IMR-90 (cell line): ENCODE data around the gene LCTL. TPM values are rescaled to one million over a fixed set of nuclear protein-coding genes. Genes with fewer than 3 reads are reported as not detected.

Source experiments
- ATAC-seq: fragments of 200-7000 bp; cut with Tn5 transposase; 2 replicates; pipeline ENCODE4 v1.9.1; 2020; ENCODE audit warnings: low read depth, mild to moderate bottlenecking, moderate library complexity
- BruUV-seq: library from RNA; stranded (reverse); fragments of 400-500 nt; replicated peaks from 2 replicates; lab custom pipeline; 2021; lab: Mats Ljungman, UMichigan
- CTCF ChIA-PET: fragments of 300-600 bp; formaldehyde crosslinking; extraction: SDS; loops from one replicate; lab custom pipeline; 2021; ENCODE audit warnings: antibody characterized with exemption; lab: Yijun Ruan, JAX
- POLR2A ChIA-PET: fragments of 300-600 bp; sonication (Branson Sonifier 250); formaldehyde crosslinking; loops from one replicate; lab custom pipeline; 2022; ENCODE audit warnings: antibody characterized with exemption; ENCODE audit not compliant: unreplicated experiment; lab: Charles Lee
- DNase-seq: peaks from one replicate; pipeline ENCODE4 v3.0.0; 2013
- H2AFZ ChIP-seq: replicated peaks from 2 replicates; pipeline ENCODE3; 2013; ENCODE audit warnings: low read length, mild to moderate bottlenecking; ENCODE audit not compliant: poor library complexity
- H2AK5ac ChIP-seq: 2 replicates; pipeline ENCODE4 v1.6.1; 2013; ENCODE audit warnings: low read depth, low read length, inconsistent platforms
- H2AK9ac ChIP-seq: replicated peaks from 2 replicates; pipeline ENCODE3; 2013; ENCODE audit warnings: mild to moderate bottlenecking, low read depth, low read length, moderate library complexity; ENCODE audit not compliant: poor library complexity
- H2BK120ac ChIP-seq: 2 replicates; pipeline ENCODE4 v1.6.1; 2013; ENCODE audit warnings: low read depth, low read length, inconsistent platforms
- H2BK15ac ChIP-seq: 3 replicates; pipeline ENCODE4 v1.6.1; 2013; ENCODE audit warnings: low read depth, low read length, inconsistent platforms
- H2BK20ac ChIP-seq: 2 replicates; pipeline ENCODE4 v1.6.1; 2013; ENCODE audit warnings: low read depth, mild to moderate bottlenecking, inconsistent platforms, low read length, moderate library complexity
- H2BK5ac ChIP-seq: 2 replicates; pipeline ENCODE4 v1.6.1; 2013; ENCODE audit warnings: mild to moderate bottlenecking, low read depth, low read length, inconsistent platforms; ENCODE audit not compliant: poor library complexity, severe bottlenecking
- H3K14ac ChIP-seq: replicated peaks from 2 replicates; pipeline ENCODE4 v1.6.1; 2013; ENCODE audit warnings: low read depth, low read length, inconsistent platforms
- H3K18ac ChIP-seq: 2 replicates; pipeline ENCODE4 v1.6.1; 2013; ENCODE audit warnings: low read depth, low read length, control low read depth
- H3K23ac ChIP-seq: 2 replicates; pipeline ENCODE4 v1.6.1; 2013; ENCODE audit warnings: low read depth, low read length, inconsistent platforms
- H3K27ac ChIP-seq: 2 replicates; pipeline ENCODE4 v1.5.1; 2013; ENCODE audit warnings: mild to moderate bottlenecking, control low read depth, low read length; ENCODE audit not compliant: insufficient read depth
- H3K27me3 ChIP-seq: 2 replicates; pipeline ENCODE4 v1.6.1; 2013; ENCODE audit warnings: low read length; ENCODE audit not compliant: control insufficient read depth, insufficient read depth
- H3K36me3 ChIP-seq: 2 replicates; pipeline ENCODE4 v1.6.1; 2013; ENCODE audit warnings: low read length, mixed read lengths; ENCODE audit not compliant: control insufficient read depth, insufficient read depth
- H3K4ac ChIP-seq: 2 replicates; pipeline ENCODE4 v1.6.1; 2013; ENCODE audit warnings: low read depth, low read length, inconsistent platforms
- H3K4me1 ChIP-seq: 2 replicates; pipeline ENCODE4 v1.6.1; 2013; ENCODE audit warnings: low read length, mixed read lengths; ENCODE audit not compliant: control insufficient read depth, insufficient read depth
- H3K4me2 ChIP-seq: 2 replicates; pipeline ENCODE4 v1.6.1; 2013; ENCODE audit warnings: low read depth, mild to moderate bottlenecking, control low read depth, low read length, moderate library complexity
- H3K4me3 ChIP-seq: 2 replicates; pipeline ENCODE4 v1.5.1; 2013; ENCODE audit warnings: low read depth, mild to moderate bottlenecking, control low read depth, low read length, moderate library complexity; ENCODE audit not compliant: insufficient read depth
- H3K56ac ChIP-seq: 2 replicates; pipeline ENCODE4 v1.6.1; 2013; ENCODE audit warnings: low read length, inconsistent platforms; ENCODE audit not compliant: insufficient read depth; ENCODE audit errors: extremely low read depth
- H3K79me1 ChIP-seq, 2 experiments: 2 replicates each; pipeline ENCODE4 v1.6.1; 2013; ENCODE audit warnings: low read length in 2 of 2, inconsistent platforms in 1 of 2, low read depth in 1 of 2
- H3K9ac ChIP-seq: 2 replicates; pipeline ENCODE4 v1.6.1; 2013; ENCODE audit warnings: low read depth, low read length, control low read depth
- H3K9me1 ChIP-seq: 2 replicates; pipeline ENCODE4 v1.6.1; 2013; ENCODE audit warnings: low read length, inconsistent platforms; ENCODE audit not compliant: insufficient read depth
- H3K9me3 ChIP-seq: 2 replicates; pipeline ENCODE4 v1.6.1; 2013; ENCODE audit warnings: low read length; ENCODE audit not compliant: control insufficient read depth, insufficient read depth
- H4K20me1 ChIP-seq: 2 replicates; pipeline ENCODE4 v1.6.1; 2013; ENCODE audit warnings: low read length, inconsistent platforms; ENCODE audit not compliant: insufficient read depth
- H4K5ac ChIP-seq: 2 replicates; pipeline ENCODE4 v1.6.1; 2013; ENCODE audit warnings: mild to moderate bottlenecking, low read depth, low read length, control low read depth
- H4K8ac ChIP-seq, 2 experiments: 2 replicates each; pipeline ENCODE4 v1.6.1; 2013; ENCODE audit warnings: low read depth in 2 of 2, low read length in 2 of 2, control low read depth in 1 of 2, inconsistent platforms in 1 of 2
- H4K91ac ChIP-seq: 2 replicates; pipeline ENCODE4 v1.6.1; 2013; ENCODE audit warnings: low read depth, low read length, inconsistent platforms; ENCODE audit not compliant: insufficient read depth
- BHLHE40 ChIP-seq: fragments of 150-350 bp; IDR thresholded peaks from 2 replicates; pipeline ENCODE4 v1.6.1; 2016; ENCODE audit warnings: mild to moderate bottlenecking, low read depth, low read length
- CEBPB ChIP-seq: IDR thresholded peaks from 2 replicates; pipeline ENCODE4 v1.6.1; 2012; ENCODE audit warnings: low read depth, low read length, improper control_type of control experiment
- CHD1 ChIP-seq: IDR thresholded peaks from 2 replicates; pipeline ENCODE4 v1.6.1; 2012; ENCODE audit warnings: low read depth, low read length, improper control_type of control experiment
- FOS ChIP-seq: fragments of 150-350 bp; IDR thresholded peaks from 2 replicates; pipeline ENCODE4 v1.6.1; 2016; ENCODE audit warnings: low read depth, low read length
- MAZ ChIP-seq: IDR thresholded peaks from 2 replicates; pipeline ENCODE4 v1.6.1; 2012; ENCODE audit warnings: low read depth, mild to moderate bottlenecking, low read length, improper control_type of control experiment, moderate library complexity, borderline replicate concordance
- MXI1 ChIP-seq: IDR thresholded peaks from 2 replicates; pipeline ENCODE4 v1.6.1; 2012; ENCODE audit warnings: low read depth, mild to moderate bottlenecking, low read length, moderate library complexity, borderline replicate concordance
- NFE2L2 ChIP-seq: fragments of 150-350 bp; IDR thresholded peaks from 2 replicates; pipeline ENCODE4 v1.6.1; 2016; ENCODE audit warnings: low read depth, mild to moderate bottlenecking, low read length
- POLR2A ChIP-seq: IDR thresholded peaks from 2 replicates; pipeline ENCODE4 v1.6.1; 2012; ENCODE audit warnings: mild to moderate bottlenecking, low read depth, low read length
- RAD21 ChIP-seq: IDR thresholded peaks from 2 replicates; pipeline ENCODE4 v1.6.1; 2012; ENCODE audit warnings: low read length, improper control_type of control experiment
- RCOR1 ChIP-seq: IDR thresholded peaks from 2 replicates; pipeline ENCODE4 v1.6.1; 2012; ENCODE audit warnings: mild to moderate bottlenecking, low read length, improper control_type of control experiment; ENCODE audit not compliant: insufficient replicate concordance
- RFX5 ChIP-seq: IDR thresholded peaks from 2 replicates; pipeline ENCODE4 v1.8.0; 2012; ENCODE audit warnings: low read depth, mild to moderate bottlenecking, low read length, moderate library complexity
- SMC3 ChIP-seq: fragments of 150-350 bp; IDR thresholded peaks from 2 replicates; pipeline ENCODE4 v1.6.1; 2016; ENCODE audit warnings: low read depth, mild to moderate bottlenecking, antibody characterized with exemption, low read length, moderate library complexity
- WGBS, 2 experiments: methylation state at CpG; one replicate each; pipeline versions ENCODE4 v1.1.5 to v1.1.7; 2013; ENCODE audit warnings: missing lambda C conversion rate in 2 of 2; ENCODE audit not compliant: insufficient read length in 1 of 2; ENCODE audit errors: extremely low coverage in 2 of 2; 5-methylcytosine and 5-hydroxymethylcytosine counted together
- dilution Hi-C: fragments of 300-500 bp; cut with HindIII; formaldehyde crosslinking; loops from one replicate; pipeline ENCODE4 v1.14.3; 2018; ENCODE audit warnings: low sequenced_read_pairs; ENCODE audit not compliant: unreplicated experiment
- in situ Hi-C: fragments of 300-500 bp; cut with MboI; formaldehyde crosslinking; loops from 3 replicates; pipeline ENCODE4 v1.14.3; 2019; ENCODE audit warnings: low sequenced_read_pairs, inconsistent platforms, mixed read lengths
- intact Hi-C: fragments of 100-400 bp; cut with micrococcal nuclease; formaldehyde crosslinking; loops from 2 replicates; pipeline ENCODE4 v1.10.0; 2022
- polyA plus RNA-seq, 3 experiments: library from polyadenylated mRNA; depleted of rRNA; stranded (reverse); fragments of >200 nt; gene quantifications; 2 replicates each; pipeline ENCODE4 v1.2.3, GENCODE V29; 2012; ENCODE audit warnings: low replicate concordance in 1 of 3
- total RNA-seq: library from RNA; depleted of rRNA; stranded (reverse); fragments of >200 nt; gene quantifications from 2 replicates; pipeline ENCODE4 v1.2.3, GENCODE V29; 2012
- TF ChIP-seq, protein P1 (sequence below): conservative IDR thresholded peaks from 2 replicates; pipeline ENCODE4 v1.5.1; 2012; ENCODE audit warnings: mild to moderate bottlenecking, low read depth, low read length, improper control_type of control experiment
- TF ChIP-seq, protein P2 (sequence below): fragments of 150-350 bp; IDR thresholded peaks from 2 replicates; pipeline ENCODE4 v1.6.1; 2017; ENCODE audit warnings: mild to moderate bottlenecking, antibody characterized with exemption, low read length, low read depth
- TF ChIP-seq, protein P3 (sequence below): fragments of 150-350 bp; IDR thresholded peaks from 2 replicates; pipeline ENCODE4 v1.6.1; 2016; ENCODE audit warnings: low read depth, mild to moderate bottlenecking, low read length, moderate library complexity, borderline replicate concordance

Gene LCTL
- total and polyA plus RNA-seq, 2 of the 4 experiments (the other 2 are of a cell fraction): 10.3 to 10.4 TPM

DNA sequence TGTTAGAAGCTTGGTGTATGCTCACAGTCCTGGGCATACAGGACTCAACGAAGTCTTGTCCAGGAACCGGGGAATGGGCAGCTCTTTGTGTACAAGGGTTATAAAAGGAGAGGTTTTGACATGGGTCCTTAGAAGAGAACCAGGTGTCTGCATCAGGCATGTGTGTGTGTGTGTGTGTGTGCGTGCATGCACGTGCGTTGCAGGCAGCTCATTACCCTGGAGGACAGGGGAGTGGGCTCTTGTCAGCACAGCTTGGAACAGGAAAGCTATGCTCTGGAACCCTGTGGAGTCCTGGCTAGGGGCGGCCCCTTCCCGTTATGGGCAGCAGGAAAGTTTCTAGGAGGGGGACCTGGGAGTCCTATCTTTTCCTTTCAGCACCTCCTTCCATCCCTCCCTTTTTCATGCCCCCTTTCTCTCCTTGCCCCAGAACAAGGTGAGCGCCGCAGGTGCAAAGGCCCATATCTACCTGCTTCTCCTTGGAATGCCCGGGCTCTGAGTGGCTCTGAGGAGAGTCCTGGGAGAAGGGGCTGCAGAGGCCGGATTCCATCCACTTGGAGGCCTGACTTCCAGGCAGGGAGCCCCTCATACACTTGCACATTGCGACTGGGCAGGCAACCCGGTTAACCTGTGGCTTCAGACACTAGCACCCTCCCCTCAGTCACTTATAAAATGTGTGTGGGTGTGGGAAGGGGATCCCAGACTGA lies 33.9 kb upstream of the LCTL start:
- Histone ChIP-seq H2BK5ac (no peak overlapping the region), H3K36me3 (no peaks in the 10 kb centered on the region), H2BK20ac (no peak overlapping the region), H4K20me1 (no peaks in the 10 kb centered on the region), H2AK9ac (no peak overlapping the region), H3K9me3 (no peaks in the 10 kb centered on the region), H3K4me2 (no peak overlapping the region), H3K9ac (no peak overlapping the region), H3K56ac (no peak overlapping the region), H2AK5ac (no peak overlapping the region), H3K4me3 (no peak overlapping the region), H4K5ac (no peak overlapping the region), H3K27me3 (peaks cover 22% of the 10 kb centered on the region), H3K23ac (no peak overlapping the region), H3K27ac (no peak overlapping the region), H3K79me1 (no peaks in the 10 kb centered on the region), H3K4ac (no peak overlapping the region), H3K18ac (no peak overlapping the region), H2AFZ (no peak overlapping the region), H2BK15ac (no peak overlapping the region), H2BK120ac (no peak overlapping the region), H4K8ac (no peak overlapping the region), H4K91ac (no peak overlapping the region), H3K14ac (no peak overlapping the region; the same call in 1 of the 2 replicates), H3K4me1 (no peaks in the 10 kb centered on the region), H3K9me1 (0 out of 2 replicates have a peak, but pooled peaks cover 3% of the 10 kb centered on the region)
- intact Hi-C loops: loop anchor here (5.0 kb wide), 1 partner anchor 173 kb away; no protein-coding TSS in a partner anchor
- no peak for ATAC-seq
- in situ Hi-C loops: no loop called here
- CTCF ChIA-PET: interaction anchor here (0.7 kb wide), 1 partner anchor 9 kb away, joined by 3 read pairs; no protein-coding TSS in a partner anchor
- WGBS, 2 experiments: 100% methylated on average over 1 of the region's 13 CpGs; no CpG with 5 or more reads in 1 of the 2 experiments
- dilution Hi-C loops: no loop called here
- no peak for TF ChIP-seq RCOR1
- TF ChIP-seq, protein P1, sequence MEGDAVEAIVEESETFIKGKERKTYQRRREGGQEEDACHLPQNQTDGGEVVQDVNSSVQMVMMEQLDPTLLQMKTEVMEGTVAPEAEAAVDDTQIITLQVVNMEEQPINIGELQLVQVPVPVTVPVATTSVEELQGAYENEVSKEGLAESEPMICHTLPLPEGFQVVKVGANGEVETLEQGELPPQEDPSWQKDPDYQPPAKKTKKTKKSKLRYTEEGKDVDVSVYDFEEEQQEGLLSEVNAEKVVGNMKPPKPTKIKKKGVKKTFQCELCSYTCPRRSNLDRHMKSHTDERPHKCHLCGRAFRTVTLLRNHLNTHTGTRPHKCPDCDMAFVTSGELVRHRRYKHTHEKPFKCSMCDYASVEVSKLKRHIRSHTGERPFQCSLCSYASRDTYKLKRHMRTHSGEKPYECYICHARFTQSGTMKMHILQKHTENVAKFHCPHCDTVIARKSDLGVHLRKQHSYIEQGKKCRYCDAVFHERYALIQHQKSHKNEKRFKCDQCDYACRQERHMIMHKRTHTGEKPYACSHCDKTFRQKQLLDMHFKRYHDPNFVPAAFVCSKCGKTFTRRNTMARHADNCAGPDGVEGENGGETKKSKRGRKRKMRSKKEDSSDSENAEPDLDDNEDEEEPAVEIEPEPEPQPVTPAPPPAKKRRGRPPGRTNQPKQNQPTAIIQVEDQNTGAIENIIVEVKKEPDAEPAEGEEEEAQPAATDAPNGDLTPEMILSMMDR: no peak
- no peak for TF ChIP-seq MAZ
- TF ChIP-seq CHD1: no peak
- no peak for TF ChIP-seq RAD21
- no peak for TF ChIP-seq RFX5
- TF ChIP-seq, protein P2, sequence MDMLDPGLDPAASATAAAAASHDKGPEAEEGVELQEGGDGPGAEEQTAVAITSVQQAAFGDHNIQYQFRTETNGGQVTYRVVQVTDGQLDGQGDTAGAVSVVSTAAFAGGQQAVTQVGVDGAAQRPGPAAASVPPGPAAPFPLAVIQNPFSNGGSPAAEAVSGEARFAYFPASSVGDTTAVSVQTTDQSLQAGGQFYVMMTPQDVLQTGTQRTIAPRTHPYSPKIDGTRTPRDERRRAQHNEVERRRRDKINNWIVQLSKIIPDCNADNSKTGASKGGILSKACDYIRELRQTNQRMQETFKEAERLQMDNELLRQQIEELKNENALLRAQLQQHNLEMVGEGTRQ: no peak
- TF ChIP-seq POLR2A: no peak
- TF ChIP-seq, protein P3, sequence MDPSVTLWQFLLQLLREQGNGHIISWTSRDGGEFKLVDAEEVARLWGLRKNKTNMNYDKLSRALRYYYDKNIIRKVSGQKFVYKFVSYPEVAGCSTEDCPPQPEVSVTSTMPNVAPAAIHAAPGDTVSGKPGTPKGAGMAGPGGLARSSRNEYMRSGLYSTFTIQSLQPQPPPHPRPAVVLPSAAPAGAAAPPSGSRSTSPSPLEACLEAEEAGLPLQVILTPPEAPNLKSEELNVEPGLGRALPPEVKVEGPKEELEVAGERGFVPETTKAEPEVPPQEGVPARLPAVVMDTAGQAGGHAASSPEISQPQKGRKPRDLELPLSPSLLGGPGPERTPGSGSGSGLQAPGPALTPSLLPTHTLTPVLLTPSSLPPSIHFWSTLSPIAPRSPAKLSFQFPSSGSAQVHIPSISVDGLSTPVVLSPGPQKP: no peak
- TF ChIP-seq CEBPB: no peak
- TF ChIP-seq NFE2L2: no peak
- no peak for TF ChIP-seq SMC3
- TF ChIP-seq BHLHE40: no peak
- no peak for TF ChIP-seq MXI1
- TF ChIP-seq FOS: no peak
- POLR2A ChIA-PET: no interaction called here
- DNase-seq: no peak
- no TSS peak for BruUV-seq
